SK-N-SH treated with all-trans-retinoic acid at 6 μM for 48 hours (cell line): ENCODE measurements around the gene HERPUD2.

Experiments used
- ATAC-seq: fragments of 200-7000 bp; cut with Tn5 transposase; 3 replicates; pipeline ENCODE4 v1.9.1; 2020; ENCODE audit warnings: mild to moderate bottlenecking, moderate library complexity
- ARNTL ChIP-seq: fragments of 450-650 bp; formaldehyde crosslinking; IDR thresholded peaks from 2 replicates; pipeline ENCODE4 v1.5.0; 2020; ENCODE audit warnings: low read depth, mild to moderate bottlenecking, moderate library complexity, borderline replicate concordance
- BACH2 ChIP-seq: fragments of 250-450 bp; sonication (Bioruptor Pico); IDR thresholded peaks from 2 replicates; pipeline ENCODE4 v1.9.0; 2021; ENCODE audit warnings: mild to moderate bottlenecking, borderline replicate concordance
- CSDC2 ChIP-seq: fragments of 250-450 bp; sonication (Bioruptor Pico); IDR thresholded peaks from 2 replicates; pipeline ENCODE4 v1.5.0; 2020; ENCODE audit warnings: mild to moderate bottlenecking, moderate library complexity
- CSRNP3 ChIP-seq: fragments of 250-450 bp; sonication (Bioruptor Pico); IDR thresholded peaks from 2 replicates; pipeline ENCODE4 v1.5.1; 2021; ENCODE audit warnings: mild to moderate bottlenecking, moderate library complexity
- ESRRG ChIP-seq: fragments of 250-450 bp; sonication (Bioruptor Pico); IDR thresholded peaks from 2 replicates; pipeline ENCODE4 v1.6.1; 2021; ENCODE audit warnings: mild to moderate bottlenecking
- OSR1 ChIP-seq: fragments of 250-450 bp; sonication (Bioruptor Pico); IDR thresholded peaks from 2 replicates; pipeline ENCODE4 v1.8.0; 2022; ENCODE audit warnings: moderate library complexity, mild to moderate bottlenecking, inconsistent platforms
- PATZ1 ChIP-seq: fragments of 250-450 bp; sonication (Bioruptor Pico); IDR thresholded peaks from 2 replicates; pipeline ENCODE4 v1.8.0; 2020; ENCODE audit warnings: mild to moderate bottlenecking, moderate library complexity, borderline replicate concordance
- POU6F1 ChIP-seq: fragments of 250-450 bp; sonication (Bioruptor Pico); IDR thresholded peaks from 2 replicates; pipeline ENCODE4 v1.8.0; 2021; ENCODE audit warnings: low read depth, mild to moderate bottlenecking, moderate library complexity, borderline replicate concordance
- PPARA ChIP-seq: fragments of 250-450 bp; sonication (Bioruptor Pico); IDR thresholded peaks from 2 replicates; pipeline ENCODE4 v1.5.0; 2020; ENCODE audit warnings: mild to moderate bottlenecking, borderline replicate concordance
- RARB ChIP-seq: fragments of 250-450 bp; sonication (Bioruptor Pico); IDR thresholded peaks from 2 replicates; pipeline ENCODE4 v1.8.0; 2021; ENCODE audit warnings: mild to moderate bottlenecking, moderate library complexity
- SNAI2 ChIP-seq: fragments of 250-450 bp; sonication (Bioruptor Pico); IDR thresholded peaks from 2 replicates; pipeline ENCODE4 v1.5.0; 2020; ENCODE audit warnings: mild to moderate bottlenecking, moderate library complexity
- TCF4 ChIP-seq: fragments of 250-450 bp; sonication (Bioruptor Pico); IDR thresholded peaks from 2 replicates; pipeline ENCODE4 v1.8.0; 2021; ENCODE audit warnings: mild to moderate bottlenecking, moderate library complexity, borderline replicate concordance
- TOX ChIP-seq: fragments of 250-450 bp; sonication (Bioruptor Pico); IDR thresholded peaks from 2 replicates; pipeline ENCODE4 v1.8.0; 2021; ENCODE audit warnings: mild to moderate bottlenecking, moderate library complexity, borderline replicate concordance
- TSHZ2 ChIP-seq: fragments of 250-450 bp; sonication (Bioruptor Pico); IDR thresholded peaks from 2 replicates; pipeline ENCODE4 v1.5.0; 2020; ENCODE audit warnings: mild to moderate bottlenecking, moderate library complexity
- ZFP3 ChIP-seq: fragments of 250-450 bp; sonication (Bioruptor Pico); IDR thresholded peaks from 2 replicates; pipeline ENCODE4 v1.5.0; 2020; ENCODE audit warnings: mild to moderate bottlenecking, moderate library complexity
- ZFP30 ChIP-seq: fragments of 450-650 bp; formaldehyde crosslinking; IDR thresholded peaks from 2 replicates; pipeline ENCODE4 v1.5.0; 2022; ENCODE audit warnings: mild to moderate bottlenecking, moderate library complexity
- ZNF565 ChIP-seq: fragments of 450-650 bp; formaldehyde crosslinking; conservative IDR thresholded peaks from 2 replicates; pipeline ENCODE4 v1.5.0; 2020; ENCODE audit warnings: low read depth, mild to moderate bottlenecking, moderate library complexity
- ZNF70 ChIP-seq: fragments of 450-650 bp; formaldehyde crosslinking; IDR thresholded peaks from 2 replicates; pipeline ENCODE4 v1.5.0; 2020; ENCODE audit warnings: mild to moderate bottlenecking, moderate library complexity
- ZNF8 ChIP-seq: fragments of 450-650 bp; formaldehyde crosslinking; IDR thresholded peaks from 2 replicates; pipeline ENCODE4 v1.5.0; 2020; ENCODE audit warnings: mild to moderate bottlenecking, moderate library complexity
- TF ChIP-seq, protein P1 (sequence below): fragments of 250-450 bp; sonication (Bioruptor Pico); IDR thresholded peaks from 2 replicates; pipeline ENCODE4 v1.5.1; 2020; ENCODE audit warnings: low read depth, mild to moderate bottlenecking, moderate library complexity

Gene HERPUD2

GRCh38 chr7:35604595-35604994, 90.3 kb downstream of the HERPUD2 start:
- TF ChIP-seq CSDC2 (CRISPR knock-in tag) (no peak), TCF4 (CRISPR knock-in tag) (no peak), OSR1 (CRISPR knock-in tag) (no peak), POU6F1 (no peak), ARNTL (no peak), PPARA (CRISPR knock-in tag) (no peak), ZFP3 (no peak), ZNF70 (CRISPR knock-in tag) (no peak)

DNA sequence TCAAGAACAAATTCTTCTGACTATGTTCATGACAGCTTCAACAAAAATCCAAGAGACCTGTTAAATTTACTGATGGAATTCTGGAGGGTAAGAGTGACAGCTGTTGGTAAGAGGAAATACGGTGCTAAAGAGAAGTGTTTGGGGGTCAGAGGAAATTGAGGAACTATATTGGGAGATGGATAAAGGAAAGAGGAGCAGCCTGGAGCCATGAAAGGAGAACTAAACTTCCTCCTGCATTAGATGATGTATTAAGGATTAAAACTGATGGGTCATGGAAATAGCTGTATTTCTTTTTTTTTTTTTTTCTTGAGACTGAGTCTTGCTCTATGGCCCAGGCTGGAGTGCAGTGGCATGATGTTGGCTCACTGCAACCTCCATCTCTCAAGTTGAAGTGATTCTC, 95.3 kb downstream of the HERPUD2 start:
- no peak for ATAC-seq
- no peak for TF ChIP-seq ZFP30
- TF ChIP-seq OSR1 (CRISPR knock-in tag), result no peak
- TF ChIP-seq ESRRG (CRISPR knock-in tag), result no peak
- no peak for TF ChIP-seq TSHZ2 (CRISPR knock-in tag)
- TF ChIP-seq ZNF8 (CRISPR knock-in tag), result no peak
- no peak for TF ChIP-seq PPARA (CRISPR knock-in tag)
- TF ChIP-seq, all 23 proteins: peak for 0

More at GRCh38 chr7:35604595-35604994, 90.3 kb downstream of the HERPUD2 start:
- ATAC-seq, result no peak

DNA sequence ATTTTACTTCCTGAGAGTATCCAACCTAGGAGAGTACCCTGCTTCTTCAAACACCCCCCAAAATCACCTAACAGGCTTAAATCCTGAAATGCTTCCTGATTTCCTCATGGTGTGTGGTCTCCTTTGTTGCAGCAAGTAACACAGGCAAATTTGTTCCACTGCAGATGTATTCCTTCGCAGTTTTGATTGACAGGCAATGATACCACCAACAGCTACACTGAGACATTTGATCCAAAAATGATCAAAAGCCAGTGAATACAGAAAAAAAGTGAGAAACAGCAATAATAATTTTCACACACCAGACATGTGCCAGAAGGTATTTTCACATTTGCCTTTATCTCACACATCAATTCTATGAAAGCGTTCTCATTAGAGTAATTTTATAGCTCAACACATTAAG, 95.9 kb downstream of the HERPUD2 start:
- TF ChIP-seq BACH2 (CRISPR knock-in tag), result no peak
- no peak for TF ChIP-seq ZFP30
- TF ChIP-seq RARB, result no peak
- TF ChIP-seq ZNF565 (CRISPR knock-in tag), result no peak
- TF ChIP-seq TOX (CRISPR knock-in tag), result no peak
- TF ChIP-seq SNAI2 (CRISPR knock-in tag), result no peak
- TF ChIP-seq PATZ1, result no peak
- TF ChIP-seq ZFP3, result no peak
- no peak for TF ChIP-seq POU6F1
- no peak for TF ChIP-seq CSDC2 (CRISPR knock-in tag)
- no peak for TF ChIP-seq ESRRG (CRISPR knock-in tag)
- no peak for TF ChIP-seq CSRNP3 (CRISPR knock-in tag)
- TF ChIP-seq, protein P1, sequence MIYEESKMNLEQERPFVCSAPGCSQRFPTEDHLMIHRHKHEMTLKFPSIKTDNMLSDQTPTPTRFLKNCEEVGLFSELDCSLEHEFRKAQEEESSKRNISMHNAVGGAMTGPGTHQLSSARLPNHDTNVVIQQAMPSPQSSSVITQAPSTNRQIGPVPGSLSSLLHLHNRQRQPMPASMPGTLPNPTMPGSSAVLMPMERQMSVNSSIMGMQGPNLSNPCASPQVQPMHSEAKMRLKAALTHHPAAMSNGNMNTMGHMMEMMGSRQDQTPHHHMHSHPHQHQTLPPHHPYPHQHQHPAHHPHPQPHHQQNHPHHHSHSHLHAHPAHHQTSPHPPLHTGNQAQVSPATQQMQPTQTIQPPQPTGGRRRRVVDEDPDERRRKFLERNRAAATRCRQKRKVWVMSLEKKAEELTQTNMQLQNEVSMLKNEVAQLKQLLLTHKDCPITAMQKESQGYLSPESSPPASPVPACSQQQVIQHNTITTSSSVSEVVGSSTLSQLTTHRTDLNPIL (CRISPR knock-in tag), result no peak
- no peak for TF ChIP-seq ZNF70 (CRISPR knock-in tag)
- ATAC-seq, result no peak
